GM12892 (cell line): Measurements from ENCODE around the gene RAP1A.

Experiments
- POLR2A ChIP-seq: IDR thresholded peaks from 2 replicates; pipeline ENCODE4 v1.6.1; 2011; ENCODE audit warnings: low read depth, low read length, control low read depth
- POLR2AphosphoS5 ChIP-seq: IDR thresholded peaks from 2 replicates; pipeline ENCODE4 v1.6.1; 2011; ENCODE audit warnings: low read depth, low read length, control low read depth
- TAF1 ChIP-seq: IDR thresholded peaks from 2 replicates; pipeline ENCODE4 v1.6.1; 2011; ENCODE audit warnings: low read depth, mild to moderate bottlenecking, control low read depth, low read length, borderline replicate concordance

DNA sequence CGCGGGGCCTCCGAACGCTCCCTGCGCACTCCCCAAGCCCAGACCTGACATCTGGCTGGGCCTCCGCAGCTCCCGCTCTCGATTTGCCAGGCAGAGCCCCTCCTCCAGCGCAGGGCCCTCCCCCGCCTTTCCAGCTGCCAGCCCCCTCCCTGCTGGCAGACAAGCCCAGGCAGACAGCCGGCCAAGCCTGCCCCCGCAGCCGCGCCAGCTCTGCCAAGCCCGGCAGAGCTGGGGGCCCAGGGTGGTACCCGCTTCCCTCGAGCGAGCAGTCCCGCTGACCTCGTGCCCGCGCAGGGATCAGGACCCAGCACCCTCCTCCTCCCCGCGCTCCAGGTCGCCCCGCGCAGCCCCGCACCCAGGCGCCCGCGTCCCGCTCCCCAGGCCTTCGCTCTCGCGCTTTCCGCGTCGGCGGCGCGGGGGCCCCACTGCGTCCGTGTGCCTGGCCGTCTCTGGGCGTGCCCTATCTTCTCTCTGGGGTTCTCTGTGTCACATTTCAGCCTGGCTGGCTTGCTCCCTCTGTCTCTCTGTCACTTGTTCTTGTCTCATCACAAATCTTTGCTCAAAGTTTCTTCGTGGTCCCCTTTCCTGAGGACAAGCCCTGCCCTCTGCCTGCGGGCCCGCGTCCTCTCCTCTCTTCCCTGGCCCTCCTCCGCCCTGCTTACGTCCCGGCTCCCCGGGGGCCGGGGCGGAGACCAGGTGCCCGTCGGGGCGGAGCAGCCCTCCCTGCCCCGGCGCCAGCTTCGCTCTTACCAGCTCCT is 119.0 kb downstream of the RAP1A start:
- TF ChIP-seq POLR2AphosphoS5 (no peak), POLR2A (no peak), TAF1 (no peak)
